GM19240 (cell line): ENCODE results near the gene ZNF101.
A peak's percentile ranks its signal among the peaks of the same experiment; 100 is the strongest.

Source experiments
- DNase-seq: peaks from one replicate; pipeline ENCODE4 v3.0.0; 2011; ENCODE audit warnings: low spot score; ENCODE audit not compliant: insufficient read length

The ZNF101 gene

DNA sequence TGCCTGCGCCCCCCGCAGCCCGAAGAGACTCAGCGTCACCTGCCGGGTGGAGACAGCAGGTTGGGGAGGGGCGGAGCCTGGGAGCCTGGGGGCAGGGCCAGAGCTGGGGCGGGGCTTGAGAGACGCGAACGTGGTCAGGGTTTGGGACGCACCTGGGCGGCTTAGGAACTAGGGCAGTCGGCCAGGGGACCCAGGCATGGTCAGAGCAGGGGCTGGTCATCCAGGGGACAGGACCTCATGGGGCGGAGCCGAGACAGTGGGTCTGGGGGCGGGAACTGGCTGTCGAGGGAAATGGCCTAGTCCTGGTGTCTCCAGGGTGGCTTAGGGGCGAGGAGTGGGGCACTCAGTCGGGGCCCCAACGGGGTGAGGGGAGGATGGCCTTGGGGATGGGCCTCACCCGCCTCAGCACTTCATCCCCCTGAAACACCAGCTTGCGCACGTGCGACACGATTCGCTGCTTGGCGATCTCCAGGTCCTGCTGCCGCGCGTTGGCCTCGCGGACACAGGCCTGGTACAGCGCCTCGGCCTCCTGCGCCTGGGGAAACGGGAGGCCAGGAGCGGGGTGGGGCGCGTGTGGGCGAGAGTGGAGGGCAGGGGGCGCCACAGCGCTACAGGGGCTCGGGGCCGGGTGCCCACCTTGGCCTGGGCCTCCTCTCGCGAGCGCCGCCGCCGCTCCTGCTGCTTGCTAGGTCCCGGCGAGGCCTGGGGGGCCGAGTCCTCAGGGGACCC, 31.0 kb upstream of the ZNF101 start:
- no peak for DNase-seq

GRCh38 chr19:19642506-19643157, 26.0 kb upstream of the ZNF101 start:
- DNase-seq, result peak; percentile 84

DNA sequence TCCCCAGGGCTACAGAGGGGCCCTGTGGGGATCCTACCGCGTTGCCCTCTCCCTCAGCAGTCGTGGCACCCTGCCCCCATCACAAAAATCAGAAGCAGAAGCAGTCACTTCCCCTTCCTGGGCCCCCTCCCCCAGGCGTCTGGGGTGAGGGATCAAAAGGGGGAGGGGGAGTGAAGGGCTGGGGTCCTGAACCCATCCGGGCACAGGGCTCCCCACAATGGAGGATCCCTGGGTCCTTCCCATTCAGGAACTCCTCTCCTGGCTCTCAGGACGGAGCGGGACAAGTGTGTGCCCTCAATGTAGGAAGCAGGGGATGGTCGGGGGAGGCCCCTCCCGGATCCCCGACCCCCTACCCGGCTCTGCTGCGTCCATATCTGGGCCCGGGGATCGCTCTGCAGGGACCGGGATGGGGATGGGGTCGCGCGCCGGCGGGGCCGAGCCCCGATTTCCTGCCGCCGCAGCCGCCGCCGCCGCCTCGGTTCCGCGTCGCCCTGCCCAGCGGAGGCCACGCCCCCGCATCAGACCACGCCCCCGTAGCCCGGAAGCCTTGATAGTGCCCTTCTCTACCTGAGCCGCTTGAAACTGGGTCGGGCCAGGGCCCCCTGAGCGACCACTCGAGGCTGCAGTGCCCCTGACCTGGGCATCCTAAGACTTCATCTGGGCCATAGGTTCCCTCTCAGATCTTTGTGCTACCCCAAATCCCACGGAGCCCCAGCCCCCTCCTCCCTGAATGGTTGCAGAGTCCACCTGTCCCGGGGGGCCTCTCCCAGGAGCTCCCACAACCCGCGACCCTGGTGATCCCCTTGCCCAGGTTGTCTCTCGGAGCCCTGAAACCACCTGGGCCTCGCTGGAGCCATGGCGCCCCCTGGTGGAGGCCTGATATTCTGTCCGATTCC, 25.2 kb upstream of the ZNF101 start, which contains the start of gene GMIP:
GMIP (minus strand) TSS at position 500 of the 896 bp plus-strand sequence; CDS start at position 372, 128 bp downstream.
- DNase-seq, result peak; percentile 99

DNA sequence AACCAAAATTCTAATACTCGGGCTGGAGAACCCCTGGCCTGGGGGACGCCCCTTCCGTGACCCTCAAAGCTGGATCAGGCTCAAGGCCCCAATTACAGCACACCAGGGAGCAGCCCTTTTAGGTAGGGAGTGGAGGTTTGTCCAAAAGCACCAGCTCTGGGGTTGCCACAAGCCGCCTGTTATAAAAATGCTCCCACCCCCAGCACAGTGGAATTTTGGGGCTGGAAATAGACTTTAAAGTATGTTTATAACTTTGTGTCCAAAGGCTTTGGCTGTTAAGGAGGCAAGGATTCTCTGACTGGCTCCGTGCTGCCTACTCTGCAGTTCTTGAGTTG, 24.6 kb upstream of the ZNF101 start:
- DNase-seq, result no peak

DNA sequence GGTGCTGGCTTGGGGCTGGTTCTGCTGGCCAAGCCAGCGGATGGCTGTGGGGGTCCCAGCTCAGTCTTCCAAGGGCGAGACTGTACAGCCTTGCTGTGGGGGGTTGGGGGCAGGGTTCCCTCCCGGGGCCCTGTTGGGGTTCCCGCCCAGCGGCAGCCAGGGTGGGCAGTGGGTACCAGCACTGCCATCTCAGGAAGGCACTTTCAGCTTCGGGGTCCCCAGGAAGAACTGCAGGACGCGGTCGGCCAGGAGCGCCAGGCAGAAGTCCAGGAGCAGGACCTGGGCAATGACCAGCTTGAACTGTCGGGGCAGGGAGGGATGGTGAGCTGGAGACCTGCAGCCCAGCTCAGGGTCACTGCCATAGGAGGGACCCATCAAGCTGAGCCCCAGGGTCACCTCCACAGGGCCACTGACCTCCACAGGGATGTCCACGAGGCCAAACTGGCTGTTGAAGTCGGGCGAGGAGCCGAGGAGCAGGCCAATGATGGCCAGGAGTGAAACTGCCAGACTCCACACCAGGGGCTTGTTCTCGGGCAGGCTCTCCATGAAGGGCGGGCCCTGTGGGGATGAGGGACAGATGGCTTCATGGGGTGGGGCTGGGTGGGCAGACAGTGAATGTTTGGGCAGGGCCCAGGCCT, 23.3 kb upstream of the ZNF101 start:
- no peak for DNase-seq

GRCh38 chr19:19647037-19647835, 21.4 kb upstream of the ZNF101 start:
- DNase-seq, result no peak

DNA sequence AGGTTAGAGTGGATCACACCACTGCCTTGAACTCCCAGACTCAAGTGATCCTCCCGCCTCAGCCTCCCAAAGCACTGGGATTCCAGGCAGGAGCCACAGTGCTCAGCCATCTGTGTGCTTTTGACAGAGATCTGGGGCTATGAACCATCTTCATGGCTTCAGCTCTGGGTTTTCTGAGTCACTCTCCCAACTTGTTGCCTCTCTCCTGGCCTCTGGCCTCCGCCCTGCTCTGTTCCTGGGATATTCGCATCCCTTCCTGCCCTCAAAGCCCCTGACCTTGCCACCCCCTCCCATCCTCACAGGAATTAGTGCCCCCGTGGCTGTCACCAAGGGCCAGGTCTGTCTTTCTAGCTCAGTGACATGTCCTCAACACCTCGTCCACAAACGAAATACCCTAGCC, 19.5 kb upstream of the ZNF101 start:
- no peak for DNase-seq

- no peak for DNase-seq
Measured at GRCh38 chr19:19649580-19649995, 19.1 kb upstream of the ZNF101 start.

GRCh38 chr19:19650331-19650730, 18.3 kb upstream of the ZNF101 start:
- no peak for DNase-seq

- DNase-seq, result no peak
Measured at GRCh38 chr19:19651076-19651475, 17.6 kb upstream of the ZNF101 start.

DNA sequence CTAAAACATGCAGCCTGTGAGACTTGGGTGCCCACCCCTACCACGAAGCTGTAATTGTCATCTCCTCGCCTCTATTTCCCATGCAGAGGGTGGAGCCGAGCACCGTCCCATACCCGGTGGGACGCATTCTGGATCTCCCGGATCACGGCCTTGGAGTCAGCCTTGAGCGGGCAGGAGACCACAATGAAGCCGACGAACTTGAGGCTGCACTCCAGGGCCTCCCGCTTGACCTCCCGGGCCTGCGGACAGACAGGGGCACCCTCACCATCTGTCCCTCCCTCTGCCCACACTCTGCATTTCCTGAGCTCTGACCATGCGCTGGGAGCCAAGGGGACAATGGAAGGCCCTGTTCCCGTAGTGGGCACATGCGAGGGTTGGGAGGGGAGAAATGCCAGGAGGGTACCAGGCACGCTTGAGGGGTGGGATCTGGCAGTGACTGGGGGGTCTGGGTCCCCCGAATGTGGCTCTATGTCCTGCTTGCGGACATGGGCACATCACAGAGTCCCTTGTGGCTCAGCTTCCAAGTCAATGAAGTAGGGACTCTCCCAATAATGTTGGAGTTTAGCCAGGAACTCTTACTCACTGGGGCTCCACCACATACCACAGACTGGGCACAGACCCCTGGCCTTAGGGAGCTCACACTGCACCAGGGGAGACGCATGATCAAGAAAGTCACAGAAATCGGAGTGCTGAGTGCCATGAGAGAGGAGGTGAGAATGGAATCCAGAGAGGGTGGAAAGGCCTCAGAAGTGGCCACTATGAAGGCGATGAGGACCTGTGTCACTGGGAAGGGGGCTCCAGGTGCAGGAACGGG, 15.9 kb upstream of the ZNF101 start:
- DNase-seq, result peak; percentile 0

DNA sequence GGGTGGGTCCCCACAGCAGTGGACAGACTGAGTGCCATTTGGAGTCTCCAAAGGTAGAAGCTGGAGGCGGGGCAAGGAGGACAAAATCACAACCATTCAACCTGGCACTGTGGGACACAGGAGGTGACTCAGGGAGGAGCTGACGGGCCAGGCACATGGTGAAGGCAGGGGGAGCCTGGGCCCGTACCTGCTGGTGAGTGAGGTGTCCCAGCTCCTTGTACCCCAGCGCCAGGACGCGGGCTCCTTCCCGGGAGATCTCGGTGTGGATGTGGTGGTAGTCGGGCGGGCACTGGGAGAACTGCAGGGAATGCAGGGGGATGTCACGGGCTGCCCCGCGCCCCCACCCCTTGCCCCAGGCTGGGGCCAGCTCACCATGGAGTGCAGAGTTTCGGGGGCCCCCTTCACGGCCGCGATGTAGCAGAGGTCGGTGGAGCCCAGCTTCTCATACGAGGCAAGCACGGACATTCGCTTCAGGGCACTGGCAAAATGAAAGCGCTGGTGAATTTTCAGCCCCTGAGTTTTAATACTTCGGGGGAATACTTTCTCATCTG, 15.0 kb upstream of the ZNF101 start:
- DNase-seq, result no peak

DNA sequence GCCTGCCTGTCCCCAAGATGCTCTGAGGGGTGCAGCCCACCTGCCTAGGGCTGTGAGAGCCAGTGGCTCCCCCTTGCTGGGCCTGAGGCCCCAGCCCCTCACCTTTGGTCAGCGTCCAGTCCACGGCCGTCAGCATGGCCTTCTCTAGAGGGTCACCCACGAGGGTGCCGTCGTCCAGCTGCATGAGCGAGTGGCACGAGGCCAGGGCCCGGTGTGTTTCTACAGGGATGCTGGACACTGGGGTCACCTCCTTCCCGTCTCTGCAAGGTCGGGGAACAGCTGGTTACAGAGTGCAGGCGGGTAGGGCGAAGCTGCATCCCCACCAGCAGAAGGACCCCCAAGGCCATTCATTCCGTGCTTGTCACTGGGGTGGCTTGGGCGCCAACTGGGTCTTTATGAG, 14.2 kb upstream of the ZNF101 start:
- DNase-seq, result no peak

DNA sequence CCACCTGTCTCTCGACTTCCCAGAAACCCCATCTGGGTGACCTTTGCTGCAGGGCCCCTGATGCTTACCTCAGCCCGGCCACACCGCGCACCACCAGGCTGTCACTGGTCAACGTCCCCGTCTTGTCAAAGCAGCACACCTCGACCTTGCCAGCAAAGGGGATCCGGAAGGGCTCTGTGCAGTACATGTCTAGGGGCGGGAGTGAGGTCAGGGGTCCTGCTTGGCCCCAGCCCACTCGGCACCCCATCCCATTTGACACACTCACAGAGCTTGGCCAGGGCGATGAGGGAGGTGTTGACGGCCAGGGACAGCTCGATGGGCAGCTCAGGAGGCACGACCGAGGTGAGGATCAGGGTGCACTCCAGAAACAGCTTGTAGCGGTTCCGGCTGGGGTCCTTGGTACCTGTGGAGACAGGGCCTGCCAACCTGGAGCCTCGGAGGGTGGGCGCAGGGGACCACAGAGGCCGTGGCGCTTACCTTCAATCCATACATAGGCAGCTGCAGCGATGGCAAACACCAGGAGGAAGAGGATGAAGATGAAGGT, 13.5 kb upstream of the ZNF101 start:
- DNase-seq, result no peak

DNA sequence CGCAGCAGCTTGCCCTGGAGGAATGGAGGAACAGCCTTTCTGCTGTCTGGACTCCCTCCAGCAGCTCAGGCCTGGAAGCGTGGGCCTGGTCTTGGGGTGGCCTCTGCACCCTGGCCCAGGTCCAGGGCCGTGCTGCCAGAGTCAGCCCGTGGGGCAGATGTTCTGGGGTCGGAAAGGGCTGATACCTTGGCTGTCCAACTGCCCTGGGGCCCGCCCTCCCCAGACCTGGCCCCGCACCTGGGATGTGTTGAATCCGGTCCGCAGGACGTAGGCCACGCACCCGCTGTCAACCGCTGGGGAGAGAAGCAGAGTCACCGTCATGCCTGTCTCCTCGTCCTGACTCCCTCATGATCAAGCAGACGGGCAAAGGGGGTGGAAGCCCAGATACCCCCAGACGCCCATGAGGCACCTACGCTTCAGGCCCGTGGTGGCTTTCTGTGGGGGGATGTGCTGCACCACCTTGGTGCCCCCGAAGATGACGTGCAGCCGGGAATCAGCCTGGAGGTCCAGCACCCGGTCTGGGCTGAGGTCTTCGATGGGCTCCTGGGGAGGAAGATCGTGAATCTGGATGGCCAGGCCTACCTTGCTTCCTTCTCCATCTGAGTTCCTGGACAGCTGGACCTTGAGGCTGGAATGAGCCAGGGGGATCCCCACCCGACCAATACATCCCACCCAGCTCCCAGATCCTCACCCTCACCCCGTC, 12.8 kb upstream of the ZNF101 start:
- DNase-seq, result no peak

DNA sequence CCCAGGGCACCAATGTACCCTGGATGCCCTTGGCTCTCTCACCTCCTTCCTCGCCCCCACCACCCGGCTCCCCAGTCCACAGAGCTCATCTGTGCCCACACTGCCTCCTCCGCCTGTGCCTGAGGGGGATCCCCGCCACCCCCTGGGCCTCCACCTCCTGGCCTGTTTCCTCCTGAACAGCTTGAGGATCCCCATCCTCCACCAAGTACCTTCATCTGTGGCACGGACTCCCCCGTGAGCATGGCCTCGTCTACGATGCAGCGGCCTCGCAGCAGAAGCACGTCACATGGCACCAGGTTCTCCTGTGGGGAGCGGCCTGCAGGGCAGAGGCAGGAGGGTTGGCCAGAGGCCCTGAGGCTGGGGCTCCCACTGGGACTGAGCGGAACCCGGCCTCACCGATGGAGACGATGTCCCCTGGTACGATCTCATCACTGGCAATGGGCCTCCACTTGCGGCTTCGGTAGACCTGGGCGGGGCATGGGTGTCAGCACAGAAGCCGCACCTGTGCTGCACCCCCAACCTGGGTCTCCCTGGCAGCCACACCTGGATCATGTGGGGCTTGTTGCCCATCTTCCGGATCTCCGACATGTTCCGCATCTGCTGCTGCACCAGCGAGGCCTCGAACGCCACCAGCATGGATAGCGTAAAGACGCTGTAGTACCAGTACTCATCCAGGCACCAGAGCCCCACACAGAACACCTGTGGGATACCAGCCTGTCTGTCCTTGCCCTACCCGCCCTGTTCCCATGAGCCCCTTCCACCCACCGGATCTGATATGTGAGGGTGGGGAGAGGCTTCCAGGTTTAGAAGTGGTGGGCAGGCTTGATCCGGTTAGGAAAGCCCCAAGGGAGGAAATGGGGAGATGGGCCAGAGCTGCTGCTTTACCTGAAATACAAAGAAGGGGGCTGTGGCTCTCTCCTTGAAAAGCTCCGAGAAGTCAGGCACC, 11.9 kb upstream of the ZNF101 start:
- DNase-seq, result no peak

GRCh38 chr19:19657397-19657783, 11.2 kb upstream of the ZNF101 start:
- DNase-seq, result no peak
